H54 (cell line): ENCODE data around the gene GALNT14.

Experiments
- DNase-seq: peaks from one replicate; pipeline ENCODE4 v3.0.0; 2011; ENCODE audit warnings: low spot score, mixed read lengths; ENCODE audit not compliant: insufficient read length
- FAIRE-seq: peaks from 3 replicates; lab custom pipeline; 2011; peaks lifted over from hg19 to GRCh38; lab: Jason Lieb, UNC
- POLR2A ChIP-seq: IDR thresholded peaks from 2 replicates; pipeline ENCODE4 v1.6.1; 2011; ENCODE audit warnings: low read depth, mild to moderate bottlenecking, low read length

The GALNT14 gene

GRCh38 chr2:30990671-30991070, 147.6 kb downstream of the GALNT14 start:
- no peak for FAIRE-seq
- no peak for TF ChIP-seq POLR2A
- DNase-seq: no peak

GRCh38 chr2:30990176-30990575, 148.1 kb downstream of the GALNT14 start:
- FAIRE-seq (no peak), DNase-seq (no peak)
- TF ChIP-seq POLR2A: no peak

GRCh38 chr2:30989746-30990145, 148.5 kb downstream of the GALNT14 start:
- TF ChIP-seq POLR2A: no peak
- DNase-seq (no peak), FAIRE-seq (no peak)

GRCh38 chr2:30987566-30987965, 150.7 kb downstream of the GALNT14 start:
- DNase-seq (no peak), FAIRE-seq (no peak)
- TF ChIP-seq POLR2A: no peak

GRCh38 chr2:30986231-30986580, 152.0 kb downstream of the GALNT14 start:
- DNase-seq: no peak
- TF ChIP-seq POLR2A: no peak
- no peak for FAIRE-seq

GRCh38 chr2:30985493-30986230, 152.6 kb downstream of the GALNT14 start:
- no peak for TF ChIP-seq POLR2A
- DNase-seq (no peak), FAIRE-seq (no peak)

GRCh38 chr2:30984148-30984547, 154.1 kb downstream of the GALNT14 start:
- FAIRE-seq (no peak), DNase-seq (no peak)
- no peak for TF ChIP-seq POLR2A

GRCh38 chr2:30981510-30981909, 156.7 kb downstream of the GALNT14 start:
- no peak for DNase-seq
- FAIRE-seq: no peak
- no peak for TF ChIP-seq POLR2A

GRCh38 chr2:30981096-30981495, 157.1 kb downstream of the GALNT14 start:
- no peak for FAIRE-seq
- no peak for TF ChIP-seq POLR2A
- DNase-seq: no peak

GRCh38 chr2:30979822-30980245, 158.4 kb downstream of the GALNT14 start:
- no peak for FAIRE-seq
- TF ChIP-seq POLR2A: no peak
- DNase-seq: peak; percentile 61

- DNase-seq (no peak), FAIRE-seq (no peak)
These were observed 159.4 kb downstream of the GALNT14 start for GRCh38 chr2:30978854-30979253.

GRCh38 chr2:30978044-30978443, 160.2 kb downstream of the GALNT14 start:
- DNase-seq (no peak), FAIRE-seq (no peak)
- TF ChIP-seq POLR2A: no peak

More at GRCh38 chr2:30978854-30979253, 159.4 kb downstream of the GALNT14 start:
- no peak for TF ChIP-seq POLR2A

GRCh38 chr2:30975156-30975555, 163.1 kb downstream of the GALNT14 start:
- TF ChIP-seq POLR2A: no peak
- no peak for FAIRE-seq
- no peak for DNase-seq

GRCh38 chr2:30974554-30974953, 163.7 kb downstream of the GALNT14 start:
- no peak for DNase-seq
- no peak for FAIRE-seq
- no peak for TF ChIP-seq POLR2A

GRCh38 chr2:30974092-30974491, 164.1 kb downstream of the GALNT14 start:
- TF ChIP-seq POLR2A: no peak
- DNase-seq (no peak), FAIRE-seq (no peak)
